HepG2 (cell line): Measurements from ENCODE around the gene ANXA5. TPM values are rescaled to one million over a fixed set of nuclear protein-coding genes. Genes with fewer than 3 reads are reported as not detected.
"Not testable (repeated sequence)": the region's sequence is repeated elsewhere in the genome, so short reads cannot be mapped to it uniquely, and the experiment has no call there.

ENCODE experiments used
- ATAC-seq: fragments of 200-7000 bp; cut with Tn5 transposase; 3 replicates; pipeline ENCODE4 v1.9.1; 2020; ENCODE audit warnings: mild to moderate bottlenecking, moderate library complexity
- BruUV-seq: library from RNA; stranded (reverse); fragments of 400-500 nt; replicated peaks from 2 replicates; lab custom pipeline; 2021; lab: Mats Ljungman, UMichigan
- CTCF ChIA-PET: fragments of 300-600 bp; formaldehyde crosslinking; extraction: SDS; loops from one replicate; lab custom pipeline; 2021; ENCODE audit warnings: low total read pairs, inconsistent platforms, low intra/inter-chr PET ratio; lab: Yijun Ruan, JAX
- POLR2A ChIA-PET: fragments of 350-600 bp; sonication (Branson Sonifier 250); formaldehyde crosslinking; loops from one replicate; lab custom pipeline; 2020; ENCODE audit warnings: antibody characterized with exemption, inconsistent platforms; lab: Yijun Ruan, JAX
- DNase-seq: peaks from one replicate; pipeline ENCODE4 v3.0.0-alpha.2; 2015; ENCODE audit warnings: low spot score
- FAIRE-seq: peaks from 3 replicates; lab custom pipeline; 2011; peaks lifted over from hg19 to GRCh38; lab: Jason Lieb, UNC
- H2AFZ ChIP-seq: one replicate; pipeline ENCODE4 v1.6.1; 2011; ENCODE audit warnings: low read length, inconsistent platforms
- H3K27ac ChIP-seq: fragments of 300-600 bp; 3 replicates; pipeline ENCODE4 v1.8.0; 2011; ENCODE audit warnings: mixed run types, mild to moderate bottlenecking, mixed read lengths, low read length, inconsistent platforms; ENCODE audit not compliant: insufficient read depth; ENCODE audit errors: extremely low read length
- H3K27me3 ChIP-seq, 2 experiments: fragments of 200-600 bp in 1 of 2; 2 replicates in 1 of 2; 3 replicates in 1 of 2; pipeline versions ENCODE4 v1.6.0 to v1.8.0; 2011; ENCODE audit warnings: low read length in 2 of 2, mild to moderate bottlenecking in 2 of 2, moderate library complexity in 2 of 2, inconsistent platforms in 1 of 2; ENCODE audit not compliant: insufficient read depth in 2 of 2, control insufficient read depth in 1 of 2
- H3K36me3 ChIP-seq, 2 experiments: fragments of 200-600 bp in 1 of 2; replicated peaks in 1 of 2; 2 replicates in 1 of 2; 3 replicates in 1 of 2; pipeline versions ENCODE4 v1.5.1 to v1.8.0; 2011; ENCODE audit warnings: low read length in 2 of 2, inconsistent platforms in 1 of 2; ENCODE audit not compliant: insufficient read depth in 2 of 2, control insufficient read depth in 1 of 2
- H3K4me1 ChIP-seq: 2 replicates; pipeline ENCODE4 v1.5.1; 2012; ENCODE audit warnings: low read length, inconsistent platforms; ENCODE audit not compliant: insufficient read depth
- H3K4me2 ChIP-seq: 2 replicates; pipeline ENCODE4 v1.6.0; 2011; ENCODE audit warnings: low read depth, low read length, inconsistent platforms
- H3K4me3 ChIP-seq, 3 experiments: fragments of 200-600 bp in 1 of 3; sonication (generic), shearing (Covaris generic) in 1 of 3; replicated peaks in 1 of 3; 2 replicates each; pipeline ENCODE4 v1.5.1; 2011 to 2016; ENCODE audit warnings: low read length in 3 of 3, inconsistent platforms in 2 of 3, low read depth in 2 of 3, mild to moderate bottlenecking in 2 of 3, control low read depth in 1 of 3, mixed read lengths in 1 of 3; ENCODE audit not compliant: insufficient read depth in 1 of 3
- H3K79me2 ChIP-seq: one replicate; pipeline ENCODE4 v1.6.1; 2011; ENCODE audit warnings: low read length, inconsistent platforms; ENCODE audit not compliant: insufficient read depth
- H3K9ac ChIP-seq: 2 replicates; pipeline ENCODE4 v1.6.0; 2011; ENCODE audit warnings: mild to moderate bottlenecking, low read depth, low read length, inconsistent platforms; ENCODE audit not compliant: insufficient read depth
- H3K9me3 ChIP-seq: 2 replicates; pipeline ENCODE4 v1.5.1; 2012; ENCODE audit warnings: mild to moderate bottlenecking, low read length
- H4K20me1 ChIP-seq: 2 replicates; pipeline ENCODE4 v1.6.0; 2011; ENCODE audit warnings: inconsistent platforms, mild to moderate bottlenecking, low read length, moderate library complexity; ENCODE audit not compliant: insufficient read depth
- MIER3 ChIP-seq: IDR thresholded peaks from 2 replicates; pipeline ENCODE4 v1.6.1; 2016; ENCODE audit warnings: missing compliant biosample characterization, borderline replicate concordance
- ZNF431 ChIP-seq: sonication (generic); formaldehyde crosslinking; IDR thresholded peaks from 2 replicates; pipeline ENCODE4 v1.9.0; 2022; ENCODE audit warnings: missing genetic modification reagents, low read depth, mild to moderate bottlenecking, borderline replicate concordance
- WGBS: methylation state at CpG from one replicate; pipeline ENCODE4 v1.1.6; 2017; ENCODE audit warnings: low lambda C conversion rate; 5-methylcytosine and 5-hydroxymethylcytosine counted together
- in situ Hi-C: cut with HindIII; loops from 2 replicates; pipeline ENCODE4 v1.10.0; 2017; ENCODE audit warnings: low pct_unique_long_range_greater_than_20kb; ENCODE audit not compliant: extremely low pct_ligation_motif_present
- intact Hi-C: fragments of 100-400 bp; cut with micrococcal nuclease; formaldehyde crosslinking; loops from one replicate; pipeline ENCODE4 v1.10.0; 2022; ENCODE audit not compliant: unreplicated experiment
- polyA plus RNA-seq, 8 experiments: library from polyadenylated mRNA; depleted of rRNA in 3 of 8; stranded (reverse) in 7 of 8; unstranded in 1 of 8; fragments of >200 nt; fragmentation: Illumina TruSeq in 4 of 8; extraction: Trizol in 4 of 8; gene quantifications; 2 replicates each; pipeline versions ENCODE4 v1.2.1 to v1.2.3, GENCODE V29; 2011 to 2016; ENCODE audit warnings: low read depth in 4 of 8, missing spikeins in 1 of 8, mixed read lengths in 1 of 8; ENCODE audit not compliant: insufficient read depth in 1 of 8
- total RNA-seq, 5 experiments: library from RNA; depleted of rRNA; stranded (reverse); fragments of >200 nt; fragmentation: Illumina TruSeq; extraction: Trizol; gene quantifications; 2 replicates each; pipeline ENCODE4 v1.2.3, GENCODE V29; 2016; ENCODE audit warnings: low read depth in 1 of 5

Gene ANXA5
- total and polyA plus RNA-seq, 2 of the 13 experiments (the other 11 are each of a cell fraction or from before 2014, with no cell fraction given), result 209 to 342 TPM

- H2AFZ ChIP-seq, result no peak overlapping the region
- no peak for DNase-seq
- no peaks in the 10 kb centered on the region for H4K20me1 ChIP-seq
- H3K27me3 ChIP-seq, result 0 out of 5 replicates have a peak, but pooled peaks cover 0 to 2% of the 10 kb centered on the region in 2 experiments
- FAIRE-seq, result no peak
- no peaks in the 10 kb centered on the region for H3K79me2 ChIP-seq
- H3K4me3 ChIP-seq, result no peak overlapping the region
- no peaks in the 10 kb centered on the region for H3K4me1 ChIP-seq
- BruUV-seq, result no TSS peak
- intact Hi-C loops (loop anchor here (10.0 kb wide), 1 partner anchor 539 kb away; no protein-coding TSS in a partner anchor), in situ Hi-C loops (loop anchor here (10.0 kb wide), 1 partner anchor 359 kb away; no protein-coding TSS in a partner anchor)
- H3K36me3 ChIP-seq, result no peaks in the 10 kb centered on the region
- no peak overlapping the region for H3K4me2 ChIP-seq
- ChIA-PET CTCF (no interaction called here), POLR2A (no interaction called here)
- 0% methylated on average over 1 of the region's 1 CpG for WGBS
- no peak for ATAC-seq
- TF ChIP-seq MIER3 (CRISPR knock-in tag), result no peak
- no peak for TF ChIP-seq ZNF431
- H3K9ac ChIP-seq, result no peak overlapping the region
- H3K9me3 ChIP-seq, result no peaks in the 10 kb centered on the region
- no peak overlapping the region for H3K27ac ChIP-seq
Observed at GRCh38 chr4:121733942-121734341, 37.2 kb upstream of the ANXA5 start.

- H3K4me1 ChIP-seq, result not testable (repeated sequence)
Observed at GRCh38 chr4:121729753-121730152, 33.0 kb upstream of the ANXA5 start.

More at GRCh38 chr4:121729753-121730152, 33.0 kb upstream of the ANXA5 start:
- DNase-seq, H3K27ac ChIP-seq, BruUV-seq, H3K79me2 ChIP-seq, H3K36me3 ChIP-seq, FAIRE-seq, H3K4me3 ChIP-seq, H3K27me3 ChIP-seq, POLR2A ChIA-PET, H4K20me1 ChIP-seq, H2AFZ ChIP-seq, ATAC-seq, H3K9ac ChIP-seq, H3K4me2 ChIP-seq, H3K9me3 ChIP-seq: not testable (repeated sequence)
- in situ Hi-C loops, result loop anchor here (10.0 kb wide), 2 partner anchors 55 to 355 kb away; no protein-coding TSS in a partner anchor
- CTCF ChIA-PET, result interaction anchor here (0.6 kb wide), 1 partner anchor 267 kb away, joined by 3 read pairs; no protein-coding TSS in a partner anchor
- intact Hi-C loops, result loop anchor here (5.0 to 10.0 kb wide), 2 partner anchors 52 to 535 kb away; no protein-coding TSS in a partner anchor
- 76% methylated on average over 2 of the region's 2 CpGs for WGBS
